Measurements from ENCODE around the gene GREB1L.

Gene GREB1L

GRCh38 chr18:21489919-21490495 is 248.0 kb downstream of the GREB1L start:
- H3K4me3 ChIP-seq (replicated peaks; ENCODE audit: insufficient read depth, low read length), result no peak overlapping the region
- H3K27ac ChIP-seq (replicated peaks), result no peak overlapping the region
- H3K27me3 ChIP-seq (ENCODE audit: insufficient read depth, poor library complexity, severe bottlenecking), result no peaks in the 10 kb centered on the region
- no peak for DNase-seq (ENCODE audit: low read depth in 1 of 2, low spot score in 1 of 2)
- TF ChIP-seq REST (IDR thresholded peaks at IDR 0.05; ENCODE audit: insufficient replicate concordance, low read depth) (no peak), CTCF (IDR thresholded peaks at IDR 0.05; ENCODE audit: insufficient read depth, low read length) (no peak), GABPA (IDR thresholded peaks at IDR 0.05; ENCODE audit: low read depth) (no peak), POLR2AphosphoS5 (IDR thresholded peaks at IDR 0.05; ENCODE audit: low read depth) (no peak), SPI1 (IDR thresholded peaks at IDR 0.05; ENCODE audit: borderline replicate concordance, low read depth) (no peak)

- H3K27ac ChIP-seq (replicated peaks), result no peak overlapping the region
- no peak for DNase-seq (ENCODE audit: low read depth in 1 of 2, low spot score in 1 of 2)
These were observed 248.7 kb downstream of the GREB1L start for GRCh38 chr18:21490748-21491147.

More at GRCh38 chr18:21490748-21491147, 248.7 kb downstream of the GREB1L start:
- no peak for TF ChIP-seq GABPA (IDR thresholded peaks at IDR 0.05; ENCODE audit: low read depth)
- no peak for TF ChIP-seq REST (IDR thresholded peaks at IDR 0.05; ENCODE audit: insufficient replicate concordance, low read depth)
- no peak for TF ChIP-seq CTCF (IDR thresholded peaks at IDR 0.05; ENCODE audit: insufficient read depth, low read length)
- no peak for TF ChIP-seq POLR2AphosphoS5 (IDR thresholded peaks at IDR 0.05; ENCODE audit: low read depth)
- TF ChIP-seq SPI1 (IDR thresholded peaks at IDR 0.05; ENCODE audit: borderline replicate concordance, low read depth), result no peak
- H3K4me3 ChIP-seq (replicated peaks; ENCODE audit: insufficient read depth, low read length), result no peak overlapping the region
- peaks cover under 1% of the 10 kb centered on the region for H3K27me3 ChIP-seq (ENCODE audit: insufficient read depth, poor library complexity, severe bottlenecking)

Data from HL-60 (cell line).